Measurements from ENCODE around the gene USP26.
"Not testable (repeated sequence)": the region's sequence is repeated elsewhere in the genome, so short reads cannot be mapped to it uniquely, and the experiment has no call there.

USP26 gene, protein sequence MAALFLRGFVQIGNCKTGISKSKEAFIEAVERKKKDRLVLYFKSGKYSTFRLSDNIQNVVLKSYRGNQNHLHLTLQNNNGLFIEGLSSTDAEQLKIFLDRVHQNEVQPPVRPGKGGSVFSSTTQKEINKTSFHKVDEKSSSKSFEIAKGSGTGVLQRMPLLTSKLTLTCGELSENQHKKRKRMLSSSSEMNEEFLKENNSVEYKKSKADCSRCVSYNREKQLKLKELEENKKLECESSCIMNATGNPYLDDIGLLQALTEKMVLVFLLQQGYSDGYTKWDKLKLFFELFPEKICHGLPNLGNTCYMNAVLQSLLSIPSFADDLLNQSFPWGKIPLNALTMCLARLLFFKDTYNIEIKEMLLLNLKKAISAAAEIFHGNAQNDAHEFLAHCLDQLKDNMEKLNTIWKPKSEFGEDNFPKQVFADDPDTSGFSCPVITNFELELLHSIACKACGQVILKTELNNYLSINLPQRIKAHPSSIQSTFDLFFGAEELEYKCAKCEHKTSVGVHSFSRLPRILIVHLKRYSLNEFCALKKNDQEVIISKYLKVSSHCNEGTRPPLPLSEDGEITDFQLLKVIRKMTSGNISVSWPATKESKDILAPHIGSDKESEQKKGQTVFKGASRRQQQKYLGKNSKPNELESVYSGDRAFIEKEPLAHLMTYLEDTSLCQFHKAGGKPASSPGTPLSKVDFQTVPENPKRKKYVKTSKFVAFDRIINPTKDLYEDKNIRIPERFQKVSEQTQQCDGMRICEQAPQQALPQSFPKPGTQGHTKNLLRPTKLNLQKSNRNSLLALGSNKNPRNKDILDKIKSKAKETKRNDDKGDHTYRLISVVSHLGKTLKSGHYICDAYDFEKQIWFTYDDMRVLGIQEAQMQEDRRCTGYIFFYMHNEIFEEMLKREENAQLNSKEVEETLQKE

DNA sequence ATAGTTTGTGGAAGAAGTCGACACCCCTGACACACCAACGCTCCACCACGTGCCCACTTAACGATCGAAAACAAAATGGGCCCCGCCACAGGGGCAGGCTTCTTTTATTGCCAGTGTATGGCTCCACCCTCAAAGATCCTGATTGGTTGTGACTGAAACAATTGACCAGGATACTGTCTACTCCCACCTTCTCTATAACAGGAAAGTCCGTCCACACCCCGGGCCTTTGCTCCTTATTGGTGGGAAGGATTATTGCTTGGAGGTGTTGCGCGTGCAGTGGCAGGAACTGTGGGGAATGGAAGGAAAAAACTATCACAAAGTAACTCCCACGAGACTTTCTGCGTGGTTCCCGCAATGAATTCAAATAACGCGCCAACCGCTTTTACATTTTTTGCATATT is at the start of gene USP26:
Gene USP26 (minus strand): TSS at position 79 of the 400 bp plus-strand sequence. CDS start 68,889 bp downstream, outside the sequence.
- no peak for DNase-seq

DNA sequence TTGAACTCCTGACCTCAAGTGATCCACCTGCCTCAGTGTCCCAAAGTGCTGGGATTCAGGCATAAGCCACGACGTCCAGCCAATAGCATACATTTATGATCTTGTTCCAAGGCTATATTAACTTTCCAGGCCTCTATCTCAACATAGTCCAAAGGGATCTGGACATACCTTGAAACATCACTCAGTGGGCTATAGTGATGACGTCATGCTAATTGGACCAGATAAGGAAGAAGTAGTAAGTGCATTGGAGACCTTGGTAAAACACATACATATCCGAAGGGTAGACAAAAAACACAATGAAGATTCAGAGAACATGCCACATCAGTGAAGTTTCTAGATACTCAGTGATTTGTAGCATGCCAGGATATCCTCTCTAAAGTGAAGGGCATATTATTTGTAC is 37.4 kb upstream of the USP26 start:
- DNase-seq: no peak

DNA sequence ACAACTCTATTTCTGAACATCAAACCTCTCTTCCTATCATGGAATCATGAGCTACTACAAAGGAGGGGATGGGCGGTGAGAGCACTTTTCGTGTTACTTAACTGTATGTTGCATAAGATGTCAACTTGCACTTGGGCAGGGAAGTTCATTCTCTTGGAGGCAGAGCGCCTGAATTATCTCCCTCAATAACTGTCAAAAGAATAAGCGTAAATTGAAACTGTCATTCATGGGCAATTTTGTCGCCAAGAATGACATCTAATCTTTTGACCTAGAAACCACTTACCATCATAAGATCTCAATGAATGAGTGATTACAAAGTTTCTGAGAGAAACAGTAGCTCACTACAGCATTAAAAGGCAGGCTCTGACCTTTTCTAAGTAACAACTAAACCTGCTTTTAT is 23.5 kb upstream of the USP26 start:
- no peak for DNase-seq

DNA sequence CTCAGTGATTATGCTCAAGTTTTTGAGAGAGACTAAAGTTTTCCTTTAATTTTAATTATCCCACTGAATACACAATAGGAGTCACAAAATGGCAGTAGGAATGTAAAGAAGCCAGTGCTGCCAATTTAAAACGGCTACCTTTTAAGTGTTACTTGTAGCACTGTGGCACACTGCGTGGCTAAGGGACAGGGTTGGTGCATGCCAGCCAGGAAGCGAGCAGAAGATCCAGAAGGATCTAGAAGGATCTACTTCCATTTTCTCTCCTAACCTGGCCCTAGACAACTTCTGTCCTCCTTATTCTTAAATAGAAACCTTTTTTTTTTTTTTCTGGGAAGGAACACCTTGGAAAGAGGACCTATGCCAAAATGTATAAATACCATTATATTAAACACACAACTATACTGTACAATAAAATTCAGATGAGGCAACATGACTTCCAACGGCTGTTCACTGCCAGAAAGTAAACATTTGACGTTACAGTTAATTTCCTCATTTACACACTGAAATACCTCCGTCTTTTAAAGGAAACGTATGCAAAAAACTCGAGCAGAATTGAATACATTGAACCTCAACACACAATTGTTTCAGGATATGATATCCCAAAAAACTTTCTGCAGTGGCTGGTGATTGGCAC is 2.7 kb downstream of the USP26 start:
- DNase-seq: no peak

DNA sequence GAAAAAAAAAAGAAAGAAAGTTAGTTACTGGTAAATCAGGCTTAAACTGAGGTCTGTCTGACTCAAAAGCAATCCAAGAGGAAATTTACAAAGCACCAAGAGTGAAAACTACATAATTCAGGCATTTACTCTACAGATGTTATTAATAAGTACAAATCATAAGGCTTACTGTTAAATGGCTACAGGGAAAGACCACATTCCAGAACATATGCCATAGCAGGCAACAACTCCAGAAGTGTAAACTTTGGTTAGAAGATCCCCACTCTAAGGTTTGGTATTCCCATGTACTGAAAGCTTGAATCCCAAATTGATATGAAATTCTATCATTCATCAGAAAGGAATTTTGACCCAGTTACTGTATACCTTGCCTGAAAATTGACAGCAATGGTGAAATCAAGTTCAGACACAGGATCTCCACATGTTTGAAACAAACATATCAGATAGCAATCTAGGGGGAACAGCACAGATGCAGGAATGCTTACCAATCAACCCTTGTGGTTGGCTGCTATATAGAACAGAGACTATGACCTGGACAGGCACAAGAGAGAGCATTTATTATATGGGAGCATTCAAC is 6.6 kb downstream of the USP26 start:
- DNase-seq: no peak

DNA sequence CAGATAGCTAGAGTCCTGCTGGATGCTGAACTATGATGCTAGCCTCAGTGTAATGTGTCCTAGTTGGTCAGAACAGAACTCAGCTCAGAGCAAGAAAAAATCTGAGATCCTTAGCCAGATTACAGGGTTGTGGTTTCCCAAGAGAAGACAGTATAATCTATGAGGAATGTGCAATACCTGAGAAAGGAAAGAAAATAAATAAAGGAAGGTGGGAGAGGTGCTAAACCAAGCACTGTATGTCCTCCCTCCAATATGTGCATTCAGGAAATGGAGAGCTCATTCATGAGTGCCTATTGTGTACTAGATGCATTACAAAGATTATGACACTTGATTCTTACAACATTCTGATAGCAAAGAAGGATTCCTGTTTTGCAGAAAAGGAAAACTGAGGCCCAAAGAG is 7.5 kb downstream of the USP26 start:
- DNase-seq: no peak

DNA sequence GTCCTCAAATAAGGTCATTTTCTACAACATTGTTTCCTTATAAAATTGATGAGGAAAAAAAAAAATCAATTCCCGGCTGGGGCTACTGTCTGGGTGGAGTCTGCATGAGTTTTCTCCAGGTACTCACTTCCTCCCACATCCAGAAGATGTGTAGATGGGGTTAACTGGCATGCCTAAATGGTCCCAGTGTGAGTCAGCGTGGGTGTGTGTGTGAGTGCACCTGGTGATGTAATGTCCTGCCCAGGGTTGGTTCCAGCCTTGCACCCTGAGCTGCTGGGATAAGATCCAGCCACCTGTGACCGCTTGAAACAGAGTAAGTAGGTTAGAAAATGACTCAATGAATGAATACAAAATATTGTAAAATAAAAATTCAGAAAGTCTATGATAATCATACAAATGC is 11.1 kb downstream of the USP26 start:
- no peak for DNase-seq

DNA sequence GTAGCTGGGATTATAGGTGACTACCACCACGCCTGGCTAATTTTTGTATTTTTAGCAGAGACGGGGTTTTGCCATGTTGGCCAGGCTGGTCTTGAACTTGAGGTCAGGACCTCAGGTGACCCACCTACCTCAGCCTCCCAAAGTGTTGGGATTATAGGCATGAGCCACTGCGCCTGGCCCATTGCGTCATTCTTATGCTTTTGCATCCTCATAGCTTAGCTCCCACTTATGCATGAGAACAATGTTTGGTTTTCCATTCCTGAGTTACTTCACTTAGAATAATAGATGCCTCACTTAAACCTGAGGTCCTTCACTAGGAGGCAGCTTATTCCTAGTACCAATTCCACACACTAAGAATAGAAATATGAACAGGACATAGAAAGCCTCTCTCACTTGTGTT is 11.9 kb downstream of the USP26 start:
- not testable (repeated sequence) for DNase-seq

DNA sequence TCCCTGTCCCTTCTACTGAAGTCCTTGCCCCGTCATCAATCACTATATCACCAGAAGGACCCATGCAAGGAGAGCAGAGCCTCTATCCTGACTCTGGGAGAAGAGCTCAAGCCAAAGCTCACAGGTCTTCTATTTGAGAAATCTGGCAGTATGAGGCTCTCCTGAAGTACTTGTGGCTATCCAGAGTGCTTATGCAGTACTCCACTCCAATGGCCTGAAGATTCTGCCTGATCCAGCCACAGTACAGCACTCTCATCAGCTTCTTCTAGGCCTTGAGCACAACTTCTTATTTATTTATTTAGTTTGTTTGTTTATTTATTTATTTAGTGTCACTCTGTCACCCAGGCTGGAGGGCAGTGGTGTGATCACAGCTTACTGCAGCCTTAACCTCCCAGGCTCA is 13.0 kb downstream of the USP26 start:
- no peak for DNase-seq

DNA sequence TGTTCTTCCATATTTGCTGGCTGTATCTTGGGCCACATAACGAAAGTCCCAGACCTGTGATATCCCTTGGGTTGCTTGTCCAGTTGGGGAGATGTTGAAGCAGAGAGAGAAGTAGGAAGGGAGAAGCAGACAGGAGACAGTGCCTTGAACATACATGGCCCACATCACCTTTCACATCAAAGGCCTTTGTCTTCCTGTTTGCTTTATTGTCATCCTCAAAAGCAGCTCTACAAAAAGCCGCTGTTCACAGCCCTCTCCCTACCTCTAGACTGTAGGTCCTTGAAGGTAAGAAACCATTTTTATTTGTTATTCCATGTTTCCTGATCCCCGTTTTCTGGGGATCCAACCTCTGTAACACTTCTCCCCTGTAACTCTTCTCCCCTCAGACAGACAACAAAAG is 14.9 kb downstream of the USP26 start:
- no peak for DNase-seq

DNA sequence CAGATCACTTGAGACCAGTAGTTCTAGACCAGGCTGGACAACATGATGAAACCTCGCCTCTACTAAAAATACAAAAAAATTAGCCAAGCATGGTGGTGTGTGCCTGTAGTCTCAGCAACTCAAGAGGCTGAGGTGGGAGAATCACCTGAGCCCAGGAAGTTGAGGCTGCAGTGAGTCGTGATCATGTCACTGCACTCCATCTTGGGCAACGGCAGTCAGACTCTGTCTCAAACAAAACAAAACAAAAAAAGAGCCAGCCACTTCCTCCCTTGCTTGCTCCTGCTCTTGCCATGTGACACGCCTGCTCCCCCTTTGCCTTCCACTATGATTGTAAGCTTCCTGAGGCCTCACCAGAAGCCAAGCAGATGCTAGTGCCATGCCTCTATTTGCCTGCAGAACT is 19.1 kb downstream of the USP26 start:
- not testable (repeated sequence) for DNase-seq

DNA sequence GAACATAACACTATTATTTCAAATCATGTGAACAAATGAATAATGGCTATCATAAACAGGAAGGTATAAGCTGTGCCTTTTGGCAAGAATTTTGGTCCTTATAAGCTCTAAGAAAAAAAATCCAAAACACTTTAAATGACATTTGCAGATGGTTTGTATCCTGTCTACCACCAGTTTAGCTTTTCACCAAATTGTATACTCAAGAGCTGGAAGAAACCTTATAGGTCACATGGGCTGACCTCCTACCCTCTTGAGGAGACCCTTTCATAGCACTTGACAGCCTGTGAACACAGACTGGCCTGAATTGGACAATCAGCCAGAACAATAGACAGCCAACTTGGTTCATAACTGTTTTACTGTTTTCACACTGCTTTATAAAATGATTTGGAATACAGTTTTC is 24.3 kb downstream of the USP26 start:
- no peak for DNase-seq

DNA sequence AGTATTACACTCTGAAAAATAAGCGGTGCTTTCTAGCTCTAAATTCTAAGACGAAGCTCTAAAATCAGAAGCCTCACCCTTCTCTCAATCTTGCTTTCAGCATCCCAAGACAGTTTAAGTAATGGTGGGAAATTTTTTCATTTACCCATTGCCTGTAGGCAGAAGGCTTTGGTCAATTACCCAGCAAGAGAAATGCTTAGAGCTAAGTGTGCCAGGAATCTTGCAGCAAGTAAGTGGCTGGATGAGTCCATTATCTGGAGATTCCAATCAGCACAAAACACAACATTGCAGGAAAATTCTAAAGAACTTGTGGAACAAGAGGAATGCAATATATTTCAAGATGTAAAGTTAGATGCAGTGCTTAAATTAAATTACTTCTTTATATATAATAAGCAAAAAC is 28.4 kb downstream of the USP26 start:
- no peak for DNase-seq

DNA sequence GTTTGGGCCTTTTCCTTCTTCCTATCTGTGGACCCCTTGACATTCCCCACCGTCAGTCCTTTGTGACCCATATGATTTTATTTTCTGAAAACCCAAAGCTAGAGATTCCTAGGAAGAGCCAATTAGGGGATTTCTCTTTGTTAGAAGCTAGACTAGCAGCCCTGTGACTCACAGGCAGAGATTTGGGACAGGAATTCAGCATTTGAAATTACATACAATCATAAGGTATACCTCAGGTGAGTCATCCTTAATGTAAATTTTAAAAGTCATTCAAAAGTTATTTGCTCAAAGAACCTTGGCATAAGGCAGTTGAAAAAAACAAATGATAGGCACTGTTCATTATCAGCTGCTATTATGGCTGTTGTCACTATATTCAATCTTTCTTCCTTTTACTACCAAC is 40.6 kb downstream of the USP26 start:
- no peak for DNase-seq

DNA sequence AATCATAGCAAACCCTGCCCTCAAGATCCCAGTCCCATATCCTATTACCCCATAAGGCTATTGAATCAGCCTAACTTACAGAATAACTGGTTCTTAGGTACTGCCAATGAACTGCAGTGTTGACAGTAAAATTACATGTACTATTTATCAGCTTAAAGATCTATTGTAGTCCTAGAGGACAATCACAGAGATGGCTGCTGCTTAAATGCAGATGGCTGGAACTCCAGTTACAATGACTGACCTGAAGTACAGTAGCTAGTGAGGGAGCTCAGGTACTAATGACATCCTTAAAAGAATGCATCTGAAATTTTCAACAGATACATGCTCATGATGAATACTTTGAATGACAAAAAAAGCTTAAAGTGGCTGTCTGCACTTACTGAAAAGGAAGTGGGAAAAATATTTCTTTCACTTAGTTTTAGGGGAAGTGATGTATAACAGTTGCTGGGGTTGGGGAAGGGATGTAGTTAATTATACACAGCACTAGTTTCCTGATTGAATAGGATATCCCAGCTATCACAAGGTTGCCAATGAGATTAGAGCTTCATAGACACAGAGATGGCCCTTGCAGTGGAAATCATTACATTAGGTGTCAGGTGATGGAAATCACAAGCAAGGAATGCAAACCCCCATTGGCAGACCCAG is 42.0 kb downstream of the USP26 start:
- no peak for DNase-seq

DNA sequence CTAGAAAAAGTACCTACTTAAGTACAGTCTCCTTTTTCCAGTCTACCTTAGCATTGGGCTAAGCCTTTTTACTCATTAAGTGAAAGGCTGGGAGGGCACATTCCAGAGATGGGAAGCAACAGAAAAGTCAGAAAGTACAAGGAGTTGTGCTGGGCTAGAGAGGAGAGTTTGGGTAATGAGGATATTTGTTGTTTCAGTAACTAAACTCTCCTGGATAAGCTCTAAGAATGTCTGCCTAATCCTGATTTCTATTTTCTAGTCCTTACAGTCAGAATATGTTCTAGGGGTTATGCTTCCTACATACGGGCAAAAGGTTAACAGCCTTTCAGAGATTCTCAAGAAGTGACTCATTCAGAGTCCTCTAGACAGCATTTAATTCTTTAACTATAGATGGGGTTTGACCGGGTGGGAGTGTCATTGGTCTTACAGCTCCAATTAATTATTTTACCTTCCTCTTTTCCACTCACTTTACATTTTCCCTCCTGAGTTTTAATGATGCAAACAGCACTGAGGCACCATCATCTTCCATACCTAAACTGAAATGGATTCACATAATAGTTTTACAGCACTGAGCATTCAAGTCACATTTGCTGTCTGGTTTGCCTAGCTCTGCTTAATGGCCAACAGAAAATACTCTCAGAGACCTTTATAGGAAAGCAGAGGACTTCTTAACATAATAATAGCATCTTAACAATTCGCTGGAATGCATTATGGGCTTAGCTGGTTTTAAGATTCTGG is 42.9 kb downstream of the USP26 start:
- no peak for DNase-seq

DNA sequence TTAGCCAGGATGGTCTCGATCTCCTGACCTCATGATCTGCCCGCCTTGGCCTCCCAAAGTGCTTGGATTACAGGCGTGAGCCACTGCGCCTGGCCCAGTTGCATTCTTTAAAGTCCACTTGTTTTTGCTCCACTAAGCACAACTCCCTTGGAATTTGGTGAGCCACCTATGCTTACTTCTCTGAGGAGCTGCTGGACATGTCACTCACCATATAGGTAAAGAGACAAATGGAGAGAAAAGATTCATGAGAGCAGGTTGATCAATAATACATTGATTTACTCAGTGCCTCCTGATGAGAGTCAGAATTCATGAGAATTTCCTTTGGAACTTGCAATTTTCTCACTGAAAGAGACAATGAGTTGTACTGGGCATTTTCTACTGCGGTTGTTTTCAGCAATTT is 48.2 kb downstream of the USP26 start:
- no peak for DNase-seq

DNA sequence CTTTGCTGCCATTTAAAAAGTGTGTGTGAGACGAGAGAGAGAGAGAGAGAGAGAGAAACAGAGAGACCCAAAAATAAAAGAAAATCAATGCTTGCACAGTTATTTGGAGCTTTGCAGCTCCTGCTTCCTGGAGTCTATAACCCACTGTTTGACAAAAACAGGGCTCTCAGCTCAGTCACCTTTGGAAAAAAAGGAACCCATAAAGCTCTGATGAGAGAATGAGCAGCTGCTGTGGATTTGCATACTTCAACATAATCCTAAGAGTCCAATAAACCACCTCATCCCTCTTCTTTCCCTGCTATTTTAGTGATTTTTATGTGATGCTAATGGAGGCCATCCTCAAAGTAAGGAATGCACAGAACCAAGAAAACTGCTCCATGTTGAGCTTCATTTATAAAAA is 50.3 kb downstream of the USP26 start:
- DNase-seq: no peak

DNA sequence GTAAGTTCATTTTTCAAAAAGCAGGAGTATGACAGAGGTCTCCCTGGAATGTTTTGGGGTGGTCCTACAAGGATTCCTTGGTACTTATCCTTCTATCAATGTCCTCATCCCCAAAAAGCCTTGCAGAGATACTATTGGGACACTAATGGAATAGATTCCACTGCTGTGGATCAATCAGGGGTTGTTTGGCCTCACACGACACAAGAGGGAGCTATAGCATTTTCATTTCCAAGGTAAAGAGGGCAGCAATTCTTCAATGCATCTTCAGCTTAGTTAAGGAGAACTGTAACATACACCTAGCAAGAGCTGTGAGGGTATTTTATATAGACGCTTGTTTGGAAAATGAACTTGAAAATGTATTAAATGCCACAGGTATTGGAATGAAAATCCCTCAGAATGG is 50.9 kb downstream of the USP26 start:
- no peak for DNase-seq

DNA sequence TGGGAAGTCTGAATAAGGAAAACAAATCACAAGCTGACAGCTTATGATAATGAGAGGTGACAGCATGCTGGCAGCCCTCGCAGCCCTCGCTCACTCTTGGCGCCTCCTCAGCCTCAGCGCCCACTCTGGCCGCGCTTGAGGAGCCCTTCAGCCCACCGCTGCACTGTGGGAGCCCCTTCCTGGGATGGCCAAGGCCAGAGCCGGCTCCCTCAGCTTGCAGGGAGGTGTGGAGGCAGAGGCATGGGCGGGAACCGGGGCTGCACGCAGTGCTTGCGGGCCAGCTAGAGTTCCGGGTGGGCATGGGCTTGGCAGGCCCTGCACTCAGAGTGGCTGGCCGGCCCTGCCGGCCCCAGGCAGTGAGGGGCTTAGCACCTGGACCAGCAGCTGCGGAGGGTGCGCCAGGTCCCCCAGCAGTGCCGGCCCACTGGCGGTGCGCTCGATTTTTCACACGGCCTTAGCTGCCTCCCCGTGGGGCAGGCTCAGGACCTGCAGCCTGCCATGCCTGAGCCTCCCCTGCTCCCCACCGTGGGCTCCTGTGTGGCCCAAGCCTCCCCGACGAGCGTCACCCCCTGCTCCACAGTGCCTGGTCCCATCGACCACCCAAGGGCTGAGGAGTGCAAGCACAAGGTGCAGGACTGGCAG is 52.6 kb downstream of the USP26 start:
- DNase-seq: not testable (repeated sequence)

DNA sequence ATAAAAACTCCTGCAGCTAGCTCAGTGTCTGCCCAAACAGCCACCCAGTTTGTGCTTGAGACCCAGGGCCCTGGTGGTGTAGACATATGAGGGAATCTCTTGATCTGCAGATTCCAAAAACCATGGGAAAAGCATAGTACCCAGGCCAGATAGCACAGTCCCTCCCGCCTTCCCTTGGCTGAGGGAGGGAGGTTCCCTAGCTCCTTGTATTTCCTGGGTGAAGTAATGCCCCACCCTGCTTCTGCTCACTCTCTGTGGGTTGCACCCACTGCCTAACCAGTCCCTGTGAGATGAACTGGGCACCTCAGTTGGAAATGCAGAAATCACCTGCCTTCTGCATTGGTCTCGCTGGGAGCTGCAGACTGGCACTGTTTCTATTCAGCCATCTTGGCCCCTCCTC is 54.6 kb downstream of the USP26 start:
- DNase-seq: no peak
